WTC11 (cell line): ENCODE measurements around the gene CCDC154. TPM values are rescaled to one million over a fixed set of nuclear protein-coding genes. Genes with fewer than 3 reads are reported as not detected.

Experiments
- ATAC-seq: fragments of 200-7000 bp; cut with Tn5 transposase; 2 replicates; pipeline ENCODE4 v1.10.0; 2021; ENCODE audit warnings: mild to moderate bottlenecking, moderate library complexity
- CTCF ChIA-PET: fragments of 300-600 bp; sonication (Branson Sonifier 250); formaldehyde crosslinking; loops from one replicate; lab custom pipeline; 2021; ENCODE audit warnings: antibody characterized with exemption; lab: Charles Lee
- POLR2A ChIA-PET: fragments of 350-600 bp; sonication (Branson Sonifier 250); formaldehyde crosslinking; loops from one replicate; lab custom pipeline; 2021; ENCODE audit warnings: antibody characterized with exemption; lab: Charles Lee
- DNase-seq: peaks from one replicate; pipeline ENCODE4 v3.0.0; 2021; ENCODE audit warnings: low spot score
- H3K27ac Mint-ChIP-seq: 2 replicates; pipeline ENCODE4 v1.8.0; 2021; ENCODE audit warnings: mixed read lengths
- H3K27me3 Mint-ChIP-seq: 2 replicates; pipeline ENCODE4 v1.8.0; 2021; ENCODE audit warnings: low read depth, mild to moderate bottlenecking, moderate library complexity, mixed read lengths
- H3K36me3 Mint-ChIP-seq: 2 replicates; pipeline ENCODE4 v1.8.0; 2021; ENCODE audit warnings: mixed read lengths
- H3K4me1 Mint-ChIP-seq: 2 replicates; pipeline ENCODE4 v1.8.0; 2022; ENCODE audit warnings: mixed read lengths
- H3K4me3 Mint-ChIP-seq: 2 replicates; pipeline ENCODE4 v1.8.0; 2021; ENCODE audit warnings: mild to moderate bottlenecking, moderate library complexity, mixed read lengths
- H3K9me3 Mint-ChIP-seq: 2 replicates; pipeline ENCODE4 v1.8.0; 2021; ENCODE audit warnings: mixed read lengths
- CBFB ChIP-seq: sonication (generic); formaldehyde crosslinking; IDR thresholded peaks from 2 replicates; pipeline ENCODE4 v1.8.1; 2022; ENCODE audit warnings: mild to moderate bottlenecking, low read depth, missing genetic modification reagents
- CREB1 ChIP-seq: sonication (generic); formaldehyde crosslinking; IDR thresholded peaks from 2 replicates; pipeline ENCODE4 v1.8.0; 2023; ENCODE audit warnings: mild to moderate bottlenecking, missing genetic modification reagents
- E2F4 ChIP-seq: sonication (generic); formaldehyde crosslinking; IDR thresholded peaks from 2 replicates; pipeline ENCODE4 v1.8.1; 2022; ENCODE audit warnings: low read depth, mild to moderate bottlenecking, moderate library complexity, missing genetic modification reagents, borderline replicate concordance
- GTF2I ChIP-seq: fragments of 250-450 bp; sonication (Bioruptor Pico); conservative IDR thresholded peaks from 2 replicates; pipeline ENCODE4 v1.4.0; 2021; ENCODE audit warnings: mild to moderate bottlenecking
- IRF1 ChIP-seq: sonication (generic); formaldehyde crosslinking; IDR thresholded peaks from 2 replicates; pipeline ENCODE4 v1.8.0; 2023; ENCODE audit warnings: missing genetic modification reagents
- OVOL2 ChIP-seq: fragments of 250-450 bp; sonication (Bioruptor Pico); IDR thresholded peaks from 2 replicates; pipeline ENCODE4 v1.9.0; 2021; ENCODE audit warnings: mild to moderate bottlenecking, borderline replicate concordance
- RELA ChIP-seq: sonication (generic); formaldehyde crosslinking; IDR thresholded peaks from 2 replicates; pipeline ENCODE4 v1.8.1; 2022; ENCODE audit warnings: missing genetic modification reagents, mild to moderate bottlenecking, borderline replicate concordance
- RORB ChIP-seq: fragments of 250-450 bp; sonication (Bioruptor Pico); IDR thresholded peaks from 2 replicates; pipeline ENCODE4 v1.9.0; 2021; ENCODE audit warnings: mild to moderate bottlenecking
- SP1 ChIP-seq: sonication (generic); formaldehyde crosslinking; conservative IDR thresholded peaks from 2 replicates; pipeline ENCODE4 v1.8.1; 2022; ENCODE audit warnings: missing genetic modification reagents
- ZBTB43 ChIP-seq: sonication (generic); formaldehyde crosslinking; IDR thresholded peaks from 2 replicates; pipeline ENCODE4 v1.8.1; 2023; ENCODE audit warnings: mild to moderate bottlenecking, missing genetic modification reagents
- ZNF121 ChIP-seq: sonication (generic); formaldehyde crosslinking; IDR thresholded peaks from 2 replicates; pipeline ENCODE4 v1.8.0; 2023; ENCODE audit warnings: missing genetic modification reagents
- ZNF219 ChIP-seq: sonication (generic); formaldehyde crosslinking; IDR thresholded peaks from 2 replicates; pipeline ENCODE4 v1.8.0; 2023; ENCODE audit warnings: missing genetic modification reagents, mild to moderate bottlenecking, borderline replicate concordance
- ZNF232 ChIP-seq: sonication (generic); formaldehyde crosslinking; IDR thresholded peaks from 2 replicates; pipeline ENCODE4 v1.8.0; 2022; ENCODE audit warnings: mild to moderate bottlenecking, missing genetic modification reagents
- total RNA-seq: library from RNA; stranded (reverse); gene quantifications from 3 replicates; pipeline ENCODE4 v1.2.3, GENCODE V29; 2021
- TF ChIP-seq, protein P1 (sequence below): sonication (generic); formaldehyde crosslinking; IDR thresholded peaks from 2 replicates; pipeline ENCODE4 v1.8.0; 2022; ENCODE audit warnings: mild to moderate bottlenecking, missing genetic modification reagents
- TF ChIP-seq, protein P2 (sequence below): sonication (generic); formaldehyde crosslinking; IDR thresholded peaks from 2 replicates; pipeline ENCODE4 v1.8.1; 2023; ENCODE audit warnings: mild to moderate bottlenecking, missing genetic modification reagents, moderate library complexity
- TF ChIP-seq, protein P3 (sequence below): fragments of 250-450 bp; sonication (Bioruptor Pico); IDR thresholded peaks from 2 replicates; pipeline ENCODE4 v1.9.0; 2021; ENCODE audit warnings: mild to moderate bottlenecking
- TF ChIP-seq, protein P4 (sequence below): sonication (generic); formaldehyde crosslinking; IDR thresholded peaks from 2 replicates; pipeline ENCODE4 v1.8.1; 2022; ENCODE audit warnings: missing genetic modification reagents, borderline replicate concordance

Gene CCDC154
- total RNA-seq, 1 experiment from 2014 or later = 0.46 TPM

DNA sequence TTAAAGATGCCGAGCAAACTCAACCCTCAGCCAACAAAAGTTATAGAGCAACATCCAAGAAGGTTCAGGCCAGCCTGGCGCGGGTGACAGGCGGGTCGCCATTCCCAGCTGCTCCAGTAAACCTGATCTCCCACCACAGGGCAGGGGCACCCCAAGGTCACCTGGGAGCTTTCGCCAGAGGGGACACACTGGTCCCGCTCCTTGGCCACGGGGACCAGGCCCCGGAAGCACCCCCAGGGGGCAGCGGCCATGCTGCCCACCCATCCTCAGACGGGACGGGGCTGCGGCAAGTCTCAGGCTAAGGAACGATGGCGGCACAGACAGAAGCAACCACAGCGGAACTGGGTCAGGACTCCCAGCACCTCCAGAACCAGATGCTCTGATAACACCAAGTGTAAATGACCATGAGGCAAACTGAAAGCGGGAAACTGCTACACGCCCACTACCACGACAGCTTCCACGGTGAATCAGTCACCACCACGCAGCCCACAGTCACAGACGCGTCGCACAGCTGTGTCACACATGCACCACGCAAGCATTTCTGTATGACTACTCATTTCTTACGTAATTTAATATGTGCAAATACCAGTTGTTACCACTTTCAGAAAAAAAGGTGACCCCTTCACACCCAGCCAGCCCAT lies 14.1 kb upstream of the CCDC154 start:
- no peak overlapping the region for H3K27ac Mint-ChIP-seq
- POLR2A ChIA-PET = no interaction called here
- no peak for DNase-seq
- H3K4me3 Mint-ChIP-seq = no peak overlapping the region
- CTCF ChIA-PET = interaction anchor here (1.3 kb wide), 1 partner anchor 247 kb away, joined by 3 read pairs; no protein-coding TSS in a partner anchor
- H3K4me1 Mint-ChIP-seq = no peaks in the 10 kb centered on the region
- TF ChIP-seq RELA (CRISPR knock-in tag) (no peak), ZNF121 (no peak), OVOL2 (no peak), IRF1 (CRISPR knock-in tag) (no peak), ZNF219 (CRISPR knock-in tag) (no peak), SP1 (CRISPR knock-in tag) (no peak), RORB (CRISPR knock-in tag) (no peak)
- TF ChIP-seq, protein P1, sequence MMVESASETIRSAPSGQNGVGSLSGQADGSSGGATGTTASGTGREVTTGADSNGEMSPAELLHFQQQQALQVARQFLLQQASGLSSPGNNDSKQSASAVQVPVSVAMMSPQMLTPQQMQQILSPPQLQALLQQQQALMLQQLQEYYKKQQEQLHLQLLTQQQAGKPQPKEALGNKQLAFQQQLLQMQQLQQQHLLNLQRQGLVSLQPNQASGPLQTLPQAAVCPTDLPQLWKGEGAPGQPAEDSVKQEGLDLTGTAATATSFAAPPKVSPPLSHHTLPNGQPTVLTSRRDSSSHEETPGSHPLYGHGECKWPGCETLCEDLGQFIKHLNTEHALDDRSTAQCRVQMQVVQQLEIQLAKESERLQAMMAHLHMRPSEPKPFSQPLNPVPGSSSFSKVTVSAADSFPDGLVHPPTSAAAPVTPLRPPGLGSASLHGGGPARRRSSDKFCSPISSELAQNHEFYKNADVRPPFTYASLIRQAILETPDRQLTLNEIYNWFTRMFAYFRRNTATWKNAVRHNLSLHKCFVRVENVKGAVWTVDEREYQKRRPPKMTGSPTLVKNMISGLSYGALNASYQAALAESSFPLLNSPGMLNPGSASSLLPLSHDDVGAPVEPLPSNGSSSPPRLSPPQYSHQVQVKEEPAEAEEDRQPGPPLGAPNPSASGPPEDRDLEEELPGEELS (CRISPR knock-in tag) = no peak
- no peaks in the 10 kb centered on the region for H3K27me3 Mint-ChIP-seq
- no peak for ATAC-seq
- no peaks in the 10 kb centered on the region for H3K36me3 Mint-ChIP-seq
- no peaks in the 10 kb centered on the region for H3K9me3 Mint-ChIP-seq

- DNase-seq (no peak), ATAC-seq (no peak)
- CTCF ChIA-PET = no interaction called here
- Mint-ChIP-seq H3K4me3 (no peak overlapping the region), H3K27me3 (no peaks in the 10 kb centered on the region), H3K36me3 (no peaks in the 10 kb centered on the region), H3K9me3 (no peaks in the 10 kb centered on the region), H3K27ac (no peak overlapping the region), H3K4me1 (no peaks in the 10 kb centered on the region)
- TF ChIP-seq CBFB (CRISPR knock-in tag) = no peak
- no peak for TF ChIP-seq IRF1 (CRISPR knock-in tag)
- TF ChIP-seq GTF2I (CRISPR knock-in tag) = no peak
- TF ChIP-seq, protein P2, sequence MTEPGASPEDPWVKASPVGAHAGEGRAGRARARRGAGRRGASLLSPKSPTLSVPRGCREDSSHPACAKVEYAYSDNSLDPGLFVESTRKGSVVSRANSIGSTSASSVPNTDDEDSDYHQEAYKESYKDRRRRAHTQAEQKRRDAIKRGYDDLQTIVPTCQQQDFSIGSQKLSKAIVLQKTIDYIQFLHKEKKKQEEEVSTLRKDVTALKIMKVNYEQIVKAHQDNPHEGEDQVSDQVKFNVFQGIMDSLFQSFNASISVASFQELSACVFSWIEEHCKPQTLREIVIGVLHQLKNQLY = no peak
- no peak for TF ChIP-seq ZBTB43 (CRISPR knock-in tag)
- TF ChIP-seq E2F4 (CRISPR knock-in tag) = no peak
- TF ChIP-seq, protein P1 (CRISPR knock-in tag) = no peak
- TF ChIP-seq CREB1 (CRISPR knock-in tag) = no peak
- TF ChIP-seq, protein P3, sequence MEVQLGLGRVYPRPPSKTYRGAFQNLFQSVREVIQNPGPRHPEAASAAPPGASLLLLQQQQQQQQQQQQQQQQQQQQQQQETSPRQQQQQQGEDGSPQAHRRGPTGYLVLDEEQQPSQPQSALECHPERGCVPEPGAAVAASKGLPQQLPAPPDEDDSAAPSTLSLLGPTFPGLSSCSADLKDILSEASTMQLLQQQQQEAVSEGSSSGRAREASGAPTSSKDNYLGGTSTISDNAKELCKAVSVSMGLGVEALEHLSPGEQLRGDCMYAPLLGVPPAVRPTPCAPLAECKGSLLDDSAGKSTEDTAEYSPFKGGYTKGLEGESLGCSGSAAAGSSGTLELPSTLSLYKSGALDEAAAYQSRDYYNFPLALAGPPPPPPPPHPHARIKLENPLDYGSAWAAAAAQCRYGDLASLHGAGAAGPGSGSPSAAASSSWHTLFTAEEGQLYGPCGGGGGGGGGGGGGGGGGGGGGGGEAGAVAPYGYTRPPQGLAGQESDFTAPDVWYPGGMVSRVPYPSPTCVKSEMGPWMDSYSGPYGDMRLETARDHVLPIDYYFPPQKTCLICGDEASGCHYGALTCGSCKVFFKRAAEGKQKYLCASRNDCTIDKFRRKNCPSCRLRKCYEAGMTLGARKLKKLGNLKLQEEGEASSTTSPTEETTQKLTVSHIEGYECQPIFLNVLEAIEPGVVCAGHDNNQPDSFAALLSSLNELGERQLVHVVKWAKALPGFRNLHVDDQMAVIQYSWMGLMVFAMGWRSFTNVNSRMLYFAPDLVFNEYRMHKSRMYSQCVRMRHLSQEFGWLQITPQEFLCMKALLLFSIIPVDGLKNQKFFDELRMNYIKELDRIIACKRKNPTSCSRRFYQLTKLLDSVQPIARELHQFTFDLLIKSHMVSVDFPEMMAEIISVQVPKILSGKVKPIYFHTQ (CRISPR knock-in tag) = no peak
- TF ChIP-seq, protein P4, sequence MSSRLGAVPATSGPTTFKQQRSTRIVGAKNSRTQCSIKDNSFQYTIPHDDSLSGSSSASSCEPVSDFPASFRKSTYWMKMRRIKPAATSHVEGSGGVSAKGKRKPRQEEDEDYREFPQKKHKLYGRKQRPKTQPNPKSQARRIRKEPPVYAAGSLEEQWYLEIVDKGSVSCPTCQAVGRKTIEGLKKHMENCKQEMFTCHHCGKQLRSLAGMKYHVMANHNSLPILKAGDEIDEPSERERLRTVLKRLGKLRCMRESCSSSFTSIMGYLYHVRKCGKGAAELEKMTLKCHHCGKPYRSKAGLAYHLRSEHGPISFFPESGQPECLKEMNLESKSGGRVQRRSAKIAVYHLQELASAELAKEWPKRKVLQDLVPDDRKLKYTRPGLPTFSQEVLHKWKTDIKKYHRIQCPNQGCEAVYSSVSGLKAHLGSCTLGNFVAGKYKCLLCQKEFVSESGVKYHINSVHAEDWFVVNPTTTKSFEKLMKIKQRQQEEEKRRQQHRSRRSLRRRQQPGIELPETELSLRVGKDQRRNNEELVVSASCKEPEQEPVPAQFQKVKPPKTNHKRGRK (CRISPR knock-in tag) = no peak
- no peak for TF ChIP-seq ZNF232 (CRISPR knock-in tag)
- POLR2A ChIA-PET = no interaction called here
Observed at GRCh38 chr16:1457489-1458245, 13.3 kb upstream of the CCDC154 start.
